Measurements from ENCODE around the gene RGS12.

DNA sequence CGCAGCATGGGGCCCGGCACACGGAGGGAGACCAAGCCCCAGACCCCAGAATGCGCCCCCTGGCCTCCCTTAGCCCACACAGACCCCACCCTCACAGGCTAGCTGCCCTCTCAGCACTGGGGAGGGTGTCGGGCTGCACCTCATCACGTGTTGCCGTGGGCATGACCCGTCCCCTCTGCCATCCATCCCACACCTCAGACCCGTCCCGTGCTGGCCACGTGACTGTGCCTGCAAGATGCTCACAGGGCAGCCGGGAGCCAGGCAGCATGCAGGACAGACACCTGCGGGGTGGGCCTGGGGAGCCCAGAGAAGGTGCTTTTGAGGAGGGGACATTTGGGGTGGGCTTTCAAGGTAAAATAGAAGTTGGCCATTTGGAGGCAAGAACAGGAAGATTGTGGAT, 39.0 kb upstream of the RGS12 start:
- TF ChIP-seq, protein P1, sequence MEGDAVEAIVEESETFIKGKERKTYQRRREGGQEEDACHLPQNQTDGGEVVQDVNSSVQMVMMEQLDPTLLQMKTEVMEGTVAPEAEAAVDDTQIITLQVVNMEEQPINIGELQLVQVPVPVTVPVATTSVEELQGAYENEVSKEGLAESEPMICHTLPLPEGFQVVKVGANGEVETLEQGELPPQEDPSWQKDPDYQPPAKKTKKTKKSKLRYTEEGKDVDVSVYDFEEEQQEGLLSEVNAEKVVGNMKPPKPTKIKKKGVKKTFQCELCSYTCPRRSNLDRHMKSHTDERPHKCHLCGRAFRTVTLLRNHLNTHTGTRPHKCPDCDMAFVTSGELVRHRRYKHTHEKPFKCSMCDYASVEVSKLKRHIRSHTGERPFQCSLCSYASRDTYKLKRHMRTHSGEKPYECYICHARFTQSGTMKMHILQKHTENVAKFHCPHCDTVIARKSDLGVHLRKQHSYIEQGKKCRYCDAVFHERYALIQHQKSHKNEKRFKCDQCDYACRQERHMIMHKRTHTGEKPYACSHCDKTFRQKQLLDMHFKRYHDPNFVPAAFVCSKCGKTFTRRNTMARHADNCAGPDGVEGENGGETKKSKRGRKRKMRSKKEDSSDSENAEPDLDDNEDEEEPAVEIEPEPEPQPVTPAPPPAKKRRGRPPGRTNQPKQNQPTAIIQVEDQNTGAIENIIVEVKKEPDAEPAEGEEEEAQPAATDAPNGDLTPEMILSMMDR (IDR thresholded peaks at IDR 0.05; ENCODE audit: insufficient read depth, low read length, poor library complexity, severe bottlenecking) = no peak
- no peak for TF ChIP-seq EZH2phosphoT487 (conservative IDR thresholded peaks at IDR 0.05; ENCODE audit: low read length)
